ENCODE data around the gene PTGFR.

DNA sequence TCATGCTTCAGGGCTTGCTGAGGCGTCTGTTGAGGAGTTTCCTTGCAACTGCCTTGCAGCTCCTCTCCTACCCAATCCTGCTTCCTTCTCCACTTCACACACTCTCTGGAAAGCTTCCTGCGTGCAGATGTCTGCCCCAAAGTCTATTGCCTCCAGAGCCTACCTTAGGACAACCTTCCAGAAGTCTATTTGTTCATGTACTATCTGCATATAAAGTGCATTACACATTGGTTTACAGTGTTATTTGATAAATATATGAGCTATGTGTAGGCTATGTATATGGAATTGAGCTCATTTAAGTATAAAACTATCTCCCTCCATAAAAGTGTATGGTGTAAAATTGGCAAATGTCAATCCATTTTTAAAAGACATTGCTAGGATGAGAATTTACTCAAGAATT is 9.8 kb downstream of the PTGFR start:
- no peak for TF ChIP-seq CTCF (IDR thresholded peaks at IDR 0.05)
- TF ChIP-seq POLR2A (IDR thresholded peaks at IDR 0.05), result no peak

Data from uterus (tissue), 2 donors.